ENCODE results near the gene ARHGAP15. TPM values are rescaled to one million over a fixed set of nuclear protein-coding genes. Genes with fewer than 3 reads are reported as not detected.

Gene ARHGAP15
- total RNA-seq, 1 experiment from 2014 or later = 0.26 TPM

DNA sequence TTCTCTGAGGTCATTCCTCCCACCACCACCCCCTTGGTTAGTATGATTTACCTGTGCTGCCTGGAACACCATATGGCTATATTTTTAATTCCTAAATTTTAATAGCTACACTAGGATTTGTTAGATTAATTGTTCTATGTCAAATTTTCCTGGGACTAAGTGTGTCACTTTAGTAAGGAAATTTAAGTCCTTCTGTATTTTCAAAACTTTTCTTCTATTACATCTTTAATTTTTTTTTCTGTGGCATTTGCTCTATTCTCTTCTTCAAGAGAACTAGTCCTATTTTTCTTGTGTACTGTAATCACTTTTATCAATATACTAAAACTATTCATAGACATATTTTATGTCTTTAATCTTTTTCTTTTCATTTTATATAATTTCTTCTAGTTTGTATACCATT lies 456.9 kb downstream of the ARHGAP15 start:
- Histone ChIP-seq H3K9me3 (replicated peaks) (no peaks in the 10 kb centered on the region; the same call in 1 of the 2 replicates), H3K27ac (no peak overlapping the region), H3K4me1 (0 out of 2 replicates have a peak, but pooled peaks cover 3% of the 10 kb centered on the region), H3K4me3 (no peak overlapping the region), H3K27me3 (no peaks in the 10 kb centered on the region), H3K36me3 (no peaks in the 10 kb centered on the region)
- DNase-seq = no peak

DNA sequence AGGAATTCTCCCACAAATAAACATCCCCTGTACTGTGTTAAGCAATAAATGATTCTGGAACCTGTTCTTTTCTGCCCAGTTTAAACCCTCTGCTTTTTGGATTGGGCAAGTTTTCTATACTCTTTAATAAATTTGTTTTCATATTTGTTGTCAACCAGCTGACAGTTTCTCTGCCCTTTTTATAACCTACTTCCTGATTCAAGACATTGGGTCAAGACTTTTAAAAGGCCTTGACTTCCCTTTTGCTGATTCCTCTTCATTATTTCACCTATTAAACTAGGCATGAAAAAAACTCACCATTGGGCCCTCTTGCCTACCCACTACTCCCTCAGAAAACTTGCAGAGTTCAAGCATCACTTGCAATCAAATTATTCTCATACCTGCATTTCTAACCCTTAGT lies 459.5 kb downstream of the ARHGAP15 start:
- DNase-seq = no peak
- no peaks in the 10 kb centered on the region; the same call in 1 of the 2 replicates for H3K9me3 ChIP-seq (replicated peaks)
- no peaks in the 10 kb centered on the region for H3K36me3 ChIP-seq
- H3K4me3 ChIP-seq = no peak overlapping the region
- H3K27me3 ChIP-seq = no peaks in the 10 kb centered on the region
- H3K4me1 ChIP-seq = 0 out of 2 replicates have a peak, but pooled peaks cover 3% of the 10 kb centered on the region
- H3K27ac ChIP-seq = no peak overlapping the region

DNA sequence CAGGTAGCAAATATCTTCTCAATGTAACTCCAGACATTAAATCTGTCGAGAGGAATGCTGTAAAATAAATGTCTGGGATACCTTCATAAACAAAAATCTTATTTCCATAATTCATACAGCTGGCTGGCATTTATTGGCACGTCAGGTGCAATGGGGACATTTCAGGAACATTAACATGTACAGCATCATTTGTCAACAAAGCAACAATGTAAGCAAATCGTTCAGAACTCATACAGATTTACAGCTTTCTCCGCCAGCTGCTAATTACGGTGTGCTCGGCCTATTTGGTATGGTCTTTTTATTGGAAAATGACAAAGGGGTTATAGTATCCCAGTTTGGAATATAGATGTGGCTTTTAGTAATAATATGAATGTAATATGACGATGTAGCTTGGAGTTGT lies 464.9 kb downstream of the ARHGAP15 start:
- no peak overlapping the region for H3K27ac ChIP-seq
- no peak overlapping the region for H3K4me3 ChIP-seq
- no peaks in the 10 kb centered on the region for H3K27me3 ChIP-seq
- no peaks in the 10 kb centered on the region for H3K9me3 ChIP-seq (replicated peaks)
- no peak for DNase-seq
- H3K4me1 ChIP-seq = no peaks in the 10 kb centered on the region
- H3K36me3 ChIP-seq = no peaks in the 10 kb centered on the region

DNA sequence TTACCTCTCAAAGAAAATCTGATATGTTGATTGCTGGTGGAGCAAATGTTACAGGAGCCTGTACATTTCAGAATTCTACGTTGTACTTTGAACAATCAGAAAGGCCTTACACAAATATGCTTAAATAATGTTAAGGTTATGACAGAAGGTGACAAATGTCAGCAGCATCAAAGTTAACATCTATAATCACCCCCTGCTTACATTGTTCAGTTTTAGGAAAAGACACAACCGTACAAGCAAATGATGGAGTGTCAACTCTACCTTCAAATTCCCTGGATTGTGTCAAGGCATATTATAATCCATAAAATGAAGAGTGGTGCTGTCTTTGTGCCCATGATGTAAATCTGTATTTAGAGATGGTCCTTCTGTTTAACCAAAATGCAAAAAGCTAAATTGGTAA lies 465.5 kb downstream of the ARHGAP15 start:
- Histone ChIP-seq H3K4me3 (no peak overlapping the region), H3K27me3 (no peaks in the 10 kb centered on the region), H3K27ac (no peak overlapping the region), H3K36me3 (no peaks in the 10 kb centered on the region), H3K9me3 (replicated peaks) (no peaks in the 10 kb centered on the region), H3K4me1 (no peaks in the 10 kb centered on the region)
- no peak for DNase-seq

DNA sequence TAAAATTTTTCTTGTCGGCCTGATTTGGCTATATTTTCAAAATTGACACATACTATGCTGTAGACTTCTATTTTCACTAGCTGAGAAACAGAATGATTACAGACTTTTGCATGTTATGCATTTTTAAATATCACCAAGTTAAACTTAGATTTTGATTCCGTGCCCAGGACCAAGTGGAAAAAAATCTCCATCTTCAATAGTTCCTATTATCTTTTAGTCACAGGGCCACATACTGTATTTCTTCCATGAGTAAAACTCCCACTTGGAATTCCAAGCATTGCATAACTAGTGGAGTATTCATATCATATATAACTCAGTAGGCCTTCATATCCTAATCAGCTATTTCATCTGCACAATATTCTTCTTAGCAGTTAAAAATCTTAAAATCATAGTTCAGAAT lies 470.9 kb downstream of the ARHGAP15 start:
- H3K36me3 ChIP-seq = no peaks in the 10 kb centered on the region
- H3K27ac ChIP-seq = no peak overlapping the region
- no peak for DNase-seq
- H3K9me3 ChIP-seq (replicated peaks) = no peaks in the 10 kb centered on the region
- no peaks in the 10 kb centered on the region for H3K4me1 ChIP-seq
- no peaks in the 10 kb centered on the region for H3K27me3 ChIP-seq
- H3K4me3 ChIP-seq = no peak overlapping the region

DNA sequence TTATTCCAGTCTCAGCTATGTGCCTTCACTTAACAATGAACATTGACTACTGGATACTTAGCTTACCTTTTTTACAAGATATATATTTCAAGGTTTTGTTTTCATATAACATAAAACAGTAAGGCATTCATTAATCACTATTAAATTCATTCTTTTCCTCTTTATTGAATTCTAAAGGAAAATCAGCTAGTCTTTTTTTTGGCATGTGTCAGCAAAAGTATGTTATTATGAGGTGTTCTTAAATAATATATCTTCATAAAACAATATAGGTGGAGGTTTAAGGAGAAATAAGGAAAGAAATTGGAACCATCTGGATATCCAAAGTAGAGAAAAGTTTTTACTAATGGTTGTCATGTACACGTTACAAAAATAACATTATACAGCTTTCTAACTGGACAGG lies 472.6 kb downstream of the ARHGAP15 start:
- no peak for DNase-seq
- H3K36me3 ChIP-seq = no peaks in the 10 kb centered on the region
- no peaks in the 10 kb centered on the region for H3K27me3 ChIP-seq
- no peaks in the 10 kb centered on the region for H3K9me3 ChIP-seq (replicated peaks)
- H3K4me1 ChIP-seq = peaks cover 8% of the 10 kb centered on the region
- no peak overlapping the region for H3K27ac ChIP-seq
- H3K4me3 ChIP-seq = no peak overlapping the region

DNA sequence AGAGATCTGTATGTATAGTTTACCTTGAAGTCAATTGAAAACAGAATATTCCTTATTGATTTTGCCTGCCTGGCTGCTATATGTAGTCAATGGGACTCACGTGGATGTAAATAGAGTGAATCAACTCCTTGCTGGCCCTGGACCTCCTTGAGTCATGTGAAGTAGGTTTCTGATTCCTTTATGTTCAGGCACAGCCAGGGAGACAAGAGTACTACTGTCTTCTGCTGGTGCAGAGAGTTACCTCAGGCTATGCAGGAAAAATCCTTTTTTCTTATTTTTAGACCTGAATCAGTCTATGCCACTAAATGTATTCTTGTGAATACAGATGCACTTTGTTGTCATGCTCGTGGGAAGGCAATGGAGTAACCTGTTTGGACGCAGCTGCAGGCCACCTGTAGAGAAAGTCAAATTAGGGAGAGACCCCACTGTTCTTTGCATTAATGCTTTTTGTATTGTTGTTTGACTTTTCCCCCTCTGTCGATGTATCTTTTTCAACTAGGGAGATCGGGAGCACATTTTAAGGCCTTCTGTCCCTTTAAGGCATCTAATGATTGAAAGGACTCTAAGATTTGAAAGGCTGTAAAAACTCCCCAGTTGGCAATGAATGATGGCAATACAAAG lies 473.9 kb downstream of the ARHGAP15 start:
- Histone ChIP-seq H3K36me3 (no peaks in the 10 kb centered on the region), H3K4me3 (no peak overlapping the region), H3K4me1 (peaks cover 16% of the 10 kb centered on the region), H3K9me3 (replicated peaks) (no peaks in the 10 kb centered on the region), H3K27ac (no peak overlapping the region), H3K27me3 (no peaks in the 10 kb centered on the region)
- DNase-seq = no peak

DNA sequence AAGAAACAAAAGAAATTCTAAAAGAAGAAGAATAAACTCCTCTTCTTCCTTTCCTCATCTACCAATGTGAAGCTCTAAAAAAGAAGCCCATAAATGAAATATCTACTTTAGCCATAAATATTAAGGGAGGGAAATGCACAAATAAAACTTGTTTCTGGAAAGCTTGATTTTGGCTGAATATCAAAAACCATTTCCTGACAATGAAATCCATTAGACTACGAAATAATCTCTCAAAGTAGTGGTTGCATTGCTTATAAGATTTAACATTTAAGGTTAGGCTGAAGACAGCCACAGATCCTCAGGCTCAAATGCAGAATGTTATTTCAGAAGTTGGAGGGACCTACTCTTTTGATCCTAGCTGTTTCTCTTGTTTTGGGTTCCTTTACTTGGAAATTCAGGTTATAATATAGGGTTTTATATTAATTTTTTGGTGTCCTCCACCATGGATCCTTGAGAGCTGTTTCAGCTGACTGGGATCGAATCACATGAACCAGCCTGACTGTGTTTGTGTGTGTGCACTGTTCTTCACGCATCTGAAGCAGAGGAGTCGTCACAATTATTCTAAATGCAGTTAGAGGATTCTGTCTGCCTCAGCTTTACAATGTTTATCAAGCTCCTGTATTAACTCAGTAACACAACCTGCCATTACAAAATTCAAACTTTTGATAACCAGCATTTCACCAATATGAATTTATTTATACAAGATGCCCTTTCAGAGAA lies 474.8 kb downstream of the ARHGAP15 start:
- H3K27me3 ChIP-seq = no peaks in the 10 kb centered on the region
- no peak overlapping the region for H3K27ac ChIP-seq
- H3K4me1 ChIP-seq = peaks cover 24% of the 10 kb centered on the region
- H3K4me3 ChIP-seq = no peak overlapping the region
- no peaks in the 10 kb centered on the region for H3K36me3 ChIP-seq
- H3K9me3 ChIP-seq (replicated peaks) = no peaks in the 10 kb centered on the region
- DNase-seq = no peak

DNA sequence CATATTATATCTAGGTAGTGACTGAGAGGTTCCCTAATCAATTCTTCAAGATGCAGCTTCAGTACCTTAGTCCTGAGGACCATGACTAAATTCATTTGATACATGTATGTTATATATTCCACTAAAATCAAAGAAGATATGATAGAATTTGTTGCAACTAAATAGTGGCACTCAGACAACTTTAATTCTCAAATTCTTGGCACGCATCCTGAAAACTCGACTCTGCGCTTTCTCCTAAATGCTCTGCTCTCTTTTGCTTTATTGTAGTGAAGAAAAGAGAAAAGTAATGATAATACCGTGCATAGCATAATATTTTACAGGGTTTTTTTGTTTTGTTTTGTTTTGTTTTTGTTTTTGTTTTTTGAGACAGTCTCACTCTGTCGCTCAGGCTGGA lies 475.3 kb downstream of the ARHGAP15 start:
- no peaks in the 10 kb centered on the region for H3K27me3 ChIP-seq
- H3K27ac ChIP-seq = no peak overlapping the region
- DNase-seq = no peak
- no peak overlapping the region for H3K4me3 ChIP-seq
- no peaks in the 10 kb centered on the region for H3K36me3 ChIP-seq
- peaks cover 29% of the 10 kb centered on the region for H3K4me1 ChIP-seq
- no peaks in the 10 kb centered on the region for H3K9me3 ChIP-seq (replicated peaks)

DNA sequence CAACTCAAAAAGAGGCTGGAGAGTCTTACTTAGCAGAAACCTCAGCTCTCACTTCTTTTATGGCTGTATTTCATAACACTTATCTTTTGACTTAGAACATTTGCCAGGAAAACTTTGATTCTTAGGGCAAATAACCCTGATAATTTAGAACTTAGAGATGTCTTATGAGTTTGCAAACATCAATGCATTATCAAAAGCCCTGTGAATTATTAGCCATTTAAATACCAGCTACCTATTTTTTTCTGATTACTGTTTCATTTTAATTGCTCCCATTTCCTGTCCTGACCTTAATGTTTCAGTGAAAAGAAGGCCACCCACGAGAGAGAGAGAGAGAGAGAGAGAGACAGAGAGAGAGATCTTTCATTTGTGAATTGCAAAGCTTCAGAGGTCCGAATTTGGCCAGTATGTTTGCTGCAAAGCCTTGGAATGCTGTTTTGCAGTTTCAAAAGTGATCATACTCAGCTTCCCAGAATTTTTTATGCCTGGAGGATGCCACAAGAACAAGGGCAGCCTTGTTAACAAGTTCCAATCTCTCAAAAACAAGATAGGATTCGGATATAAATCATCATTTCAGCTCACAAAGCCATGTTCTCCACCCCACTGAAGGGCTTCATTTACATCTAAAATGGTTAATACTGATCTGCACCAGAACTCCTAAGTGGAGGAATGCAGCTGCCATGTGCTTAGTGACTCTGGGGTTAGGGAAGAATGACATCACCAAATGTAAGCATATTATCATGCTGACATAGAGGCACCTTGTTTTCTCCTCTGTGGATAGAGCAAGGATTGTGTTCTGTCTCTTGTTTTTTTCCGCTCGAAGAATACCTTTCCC lies 478.2 kb downstream of the ARHGAP15 start:
- H3K27me3 ChIP-seq = no peaks in the 10 kb centered on the region
- H3K4me3 ChIP-seq = peak overlapping the region; percentile 42
- H3K27ac ChIP-seq = peak overlapping the region; percentile 89
- H3K4me1 ChIP-seq = peaks cover 46% of the 10 kb centered on the region
- peak; percentile 86 to 97 for DNase-seq
- H3K9me3 ChIP-seq (replicated peaks) = no peaks in the 10 kb centered on the region
- no peaks in the 10 kb centered on the region for H3K36me3 ChIP-seq

DNA sequence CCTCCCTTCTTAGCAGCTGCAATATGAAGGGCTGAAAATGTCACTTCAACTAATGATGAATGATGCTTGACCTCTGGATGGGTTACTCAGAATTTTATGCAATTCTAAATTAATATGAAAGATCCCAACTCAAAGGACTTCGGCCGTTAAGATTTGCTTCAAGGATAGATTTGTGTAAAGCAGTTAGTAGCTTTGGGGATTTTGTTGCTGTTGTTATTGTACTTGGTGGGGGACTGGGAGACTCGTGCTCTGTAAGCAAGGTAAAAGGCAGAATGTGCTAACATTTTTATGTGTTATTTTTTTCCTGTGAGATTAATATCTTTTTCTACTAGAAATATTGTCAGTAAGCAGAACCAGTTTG lies 478.8 kb downstream of the ARHGAP15 start:
- DNase-seq = no peak
- Histone ChIP-seq H3K9me3 (replicated peaks) (no peaks in the 10 kb centered on the region), H3K36me3 (no peaks in the 10 kb centered on the region), H3K27ac (peak overlapping the region; percentile 89), H3K4me1 (peaks cover 46% of the 10 kb centered on the region), H3K4me3 (peak overlapping the region; percentile 42), H3K27me3 (no peaks in the 10 kb centered on the region)

DNA sequence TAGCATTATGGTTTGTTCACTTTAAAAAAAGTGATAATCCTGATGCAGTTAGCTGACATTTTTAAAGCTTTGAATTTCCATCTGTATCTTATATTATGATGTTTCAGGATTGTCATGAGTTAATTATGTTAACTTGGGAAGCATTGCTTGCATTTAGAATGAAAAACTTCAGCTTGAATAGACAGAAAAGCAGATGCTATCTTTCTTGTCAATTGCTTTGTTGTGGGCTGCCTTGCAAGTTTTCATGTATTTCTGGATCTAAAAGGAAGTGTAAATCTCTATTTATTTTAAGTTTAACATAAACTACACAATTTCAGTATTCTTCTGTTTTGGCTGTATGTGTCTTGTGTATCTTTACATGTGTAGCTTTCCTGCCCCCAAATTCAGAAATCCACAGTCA lies 479.5 kb downstream of the ARHGAP15 start:
- peak overlapping the region; percentile 42 for H3K4me3 ChIP-seq
- peak overlapping the region; percentile 89 for H3K27ac ChIP-seq
- H3K36me3 ChIP-seq = no peaks in the 10 kb centered on the region
- no peaks in the 10 kb centered on the region for H3K27me3 ChIP-seq
- DNase-seq = peak in 1 of 2 experiments; percentile 18
- H3K9me3 ChIP-seq (replicated peaks) = no peaks in the 10 kb centered on the region
- peaks cover 49% of the 10 kb centered on the region for H3K4me1 ChIP-seq

DNA sequence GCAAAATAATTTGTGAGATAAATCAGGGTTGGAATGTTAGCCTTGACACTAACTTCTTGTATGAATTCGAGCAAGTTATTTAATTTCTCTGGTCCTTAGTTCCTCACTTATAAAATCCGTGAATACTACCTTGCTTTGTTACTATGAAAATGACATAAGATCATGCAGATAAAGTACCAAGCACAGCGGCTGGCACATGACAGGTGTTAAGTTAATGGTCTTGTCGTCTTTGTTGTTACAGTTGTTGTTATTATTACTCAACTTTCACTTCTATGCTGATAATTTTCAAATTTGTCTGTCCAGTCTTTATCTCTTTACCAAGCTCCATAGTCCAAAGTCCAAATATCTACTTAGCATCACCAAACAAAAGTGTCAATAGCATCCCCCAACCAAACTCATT lies 482.1 kb downstream of the ARHGAP15 start:
- Histone ChIP-seq H3K4me3 (no peak overlapping the region), H3K9me3 (replicated peaks) (no peaks in the 10 kb centered on the region), H3K27ac (peak overlapping the region; percentile 25), H3K36me3 (no peaks in the 10 kb centered on the region), H3K4me1 (peaks cover 67% of the 10 kb centered on the region), H3K27me3 (no peaks in the 10 kb centered on the region)
- peak; percentile 24 to 64 for DNase-seq

DNA sequence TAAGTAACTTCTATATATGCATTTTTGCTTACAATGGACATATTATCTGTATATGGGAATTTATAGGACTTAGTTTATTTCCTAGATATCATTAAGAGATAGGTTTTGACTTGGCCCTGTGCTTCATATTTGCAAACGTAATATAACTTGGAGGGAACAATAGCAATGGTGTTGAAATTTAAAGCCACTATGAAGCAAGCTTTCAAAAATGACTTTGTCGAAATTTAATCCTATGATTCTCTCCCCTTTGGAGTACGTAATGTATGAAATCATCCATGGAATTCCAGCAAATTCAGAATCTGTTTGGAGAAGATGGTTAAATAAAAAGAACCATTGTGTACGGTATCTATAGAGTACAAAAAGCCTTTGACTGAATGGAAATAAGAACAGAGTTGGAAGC lies 486.3 kb downstream of the ARHGAP15 start:
- Histone ChIP-seq H3K36me3 (no peaks in the 10 kb centered on the region), H3K4me1 (peaks cover 48% of the 10 kb centered on the region), H3K27ac (peak overlapping the region; percentile 50), H3K4me3 (no peak overlapping the region), H3K27me3 (no peaks in the 10 kb centered on the region), H3K9me3 (replicated peaks) (no peaks in the 10 kb centered on the region)
- peak in 1 of 2 experiments; percentile 79 for DNase-seq

DNA sequence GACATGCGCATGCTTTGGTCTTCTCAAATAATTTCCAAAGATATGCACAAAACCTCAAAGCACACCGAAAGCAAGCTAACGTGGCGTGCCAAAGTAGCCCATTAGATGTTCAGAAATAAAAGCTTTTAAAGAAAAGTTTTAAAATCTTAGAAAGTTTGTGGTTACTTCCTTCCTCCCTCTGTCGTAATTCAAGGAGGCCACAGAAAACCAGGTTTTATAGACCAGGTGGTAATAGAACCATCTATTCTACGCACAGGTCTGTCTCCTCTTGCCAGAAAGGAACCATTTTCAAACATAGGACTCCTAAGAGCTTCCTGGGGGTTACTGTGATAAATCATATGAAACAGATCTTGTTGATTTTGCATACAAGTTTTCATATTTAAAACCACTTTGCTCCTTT lies 487.2 kb downstream of the ARHGAP15 start:
- no peak for DNase-seq
- Histone ChIP-seq H3K27me3 (no peaks in the 10 kb centered on the region), H3K27ac (peak overlapping the region; percentile 50), H3K4me1 (peaks cover 41% of the 10 kb centered on the region), H3K4me3 (no peak overlapping the region), H3K36me3 (no peaks in the 10 kb centered on the region), H3K9me3 (replicated peaks) (no peaks in the 10 kb centered on the region)
